Measurements from ENCODE around the gene DPRX.
"Not testable (repeated sequence)": the region's sequence is repeated elsewhere in the genome, so short reads cannot be mapped to it uniquely, and the experiment has no call there.

Gene DPRX

DNA sequence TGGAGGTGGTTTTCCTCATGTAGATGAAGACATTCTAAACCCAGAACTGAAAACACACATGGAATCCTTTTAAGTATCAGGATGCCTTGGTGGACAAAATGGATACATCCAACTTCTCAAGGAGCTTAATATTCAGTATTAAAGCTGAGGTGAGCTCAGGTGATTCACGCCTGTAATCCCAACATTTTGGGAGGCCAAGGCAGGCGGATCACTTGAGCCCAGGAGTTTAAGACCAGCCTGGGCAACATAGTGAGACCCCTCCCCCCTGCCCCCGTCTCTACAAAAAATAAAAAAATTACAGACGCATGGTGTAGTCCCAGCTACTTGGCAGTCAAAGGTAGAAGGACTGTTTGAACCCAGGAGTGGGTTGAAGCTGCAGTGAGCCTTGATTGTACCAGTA is 28.8 kb downstream of the DPRX start:
- no peaks in the 10 kb centered on the region for H3K4me1 ChIP-seq (ENCODE audit: control insufficient read depth in 2 of 2, insufficient read depth in 2 of 2, low read length in 2 of 2)
- H3K36me3 ChIP-seq (ENCODE audit: control insufficient read depth in 2 of 2, insufficient read depth in 2 of 2, low read length in 2 of 2) = no peaks in the 10 kb centered on the region
- H3K27me3 ChIP-seq (ENCODE audit: control insufficient read depth in 2 of 2, insufficient read depth in 2 of 2, low read length in 2 of 2) = no peaks in the 10 kb centered on the region
- no peaks in the 10 kb centered on the region for H3K9me3 ChIP-seq (ENCODE audit: control insufficient read depth in 2 of 2, low read length in 2 of 2)
- H3K9ac ChIP-seq (ENCODE audit: low read depth in 1 of 2, low read length in 2 of 2) = no peak overlapping the region
- H3K27ac ChIP-seq (ENCODE audit: low read depth in 2 of 2, low read length in 2 of 2) = no peak overlapping the region
- no peak overlapping the region for H3K4me3 ChIP-seq (ENCODE audit: low read length in 2 of 2)

GRCh38 chr19:53662209-53662608 is 30.4 kb downstream of the DPRX start:
- Histone ChIP-seq H3K4me3 (ENCODE audit: low read length in 2 of 2) (no peak overlapping the region), H3K9ac (ENCODE audit: low read depth in 1 of 2, low read length in 2 of 2) (no peak overlapping the region), H3K27ac (ENCODE audit: low read depth in 2 of 2, low read length in 2 of 2) (no peak overlapping the region), H3K4me1 (ENCODE audit: control insufficient read depth in 2 of 2, insufficient read depth in 2 of 2, low read length in 2 of 2) (no peaks in the 10 kb centered on the region), H3K36me3 (ENCODE audit: control insufficient read depth in 2 of 2, insufficient read depth in 2 of 2, low read length in 2 of 2) (no peaks in the 10 kb centered on the region), H3K27me3 (ENCODE audit: control insufficient read depth in 2 of 2, insufficient read depth in 2 of 2, low read length in 2 of 2) (no peaks in the 10 kb centered on the region), H3K9me3 (ENCODE audit: control insufficient read depth in 2 of 2, low read length in 2 of 2) (no peaks in the 10 kb centered on the region)

DNA sequence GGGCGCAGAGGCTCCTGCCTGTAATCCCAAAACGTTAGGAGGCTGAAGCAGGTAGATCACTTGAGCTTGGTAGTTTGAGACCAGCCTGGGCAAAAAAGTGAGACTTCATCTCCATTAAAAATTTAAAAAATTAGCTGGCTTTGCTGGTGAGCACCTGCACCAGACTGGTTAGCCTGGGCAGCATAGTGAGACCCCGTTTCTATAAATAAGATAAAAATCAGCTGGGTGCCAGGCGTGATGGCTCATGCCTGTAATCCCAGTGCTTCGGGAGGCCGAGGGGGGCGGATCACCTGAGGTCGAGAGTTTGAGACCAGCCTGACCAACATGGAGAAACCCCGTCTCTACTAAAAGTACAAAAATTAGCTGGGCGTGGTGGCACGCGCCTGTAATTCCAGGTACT is 32.4 kb downstream of the DPRX start:
- H3K4me1 ChIP-seq (ENCODE audit: control insufficient read depth in 2 of 2, insufficient read depth in 2 of 2, low read length in 2 of 2) = no peaks in the 10 kb centered on the region
- no peak overlapping the region for H3K4me3 ChIP-seq (ENCODE audit: low read length in 2 of 2)
- no peaks in the 10 kb centered on the region for H3K27me3 ChIP-seq (ENCODE audit: control insufficient read depth in 2 of 2, insufficient read depth in 2 of 2, low read length in 2 of 2)
- H3K27ac ChIP-seq (ENCODE audit: low read depth in 2 of 2, low read length in 2 of 2) = no peak overlapping the region
- no peak overlapping the region for H3K9ac ChIP-seq (ENCODE audit: low read depth in 1 of 2, low read length in 2 of 2)
- H3K9me3 ChIP-seq (ENCODE audit: control insufficient read depth in 2 of 2, low read length in 2 of 2) = no peaks in the 10 kb centered on the region
- no peaks in the 10 kb centered on the region for H3K36me3 ChIP-seq (ENCODE audit: control insufficient read depth in 2 of 2, insufficient read depth in 2 of 2, low read length in 2 of 2)

DNA sequence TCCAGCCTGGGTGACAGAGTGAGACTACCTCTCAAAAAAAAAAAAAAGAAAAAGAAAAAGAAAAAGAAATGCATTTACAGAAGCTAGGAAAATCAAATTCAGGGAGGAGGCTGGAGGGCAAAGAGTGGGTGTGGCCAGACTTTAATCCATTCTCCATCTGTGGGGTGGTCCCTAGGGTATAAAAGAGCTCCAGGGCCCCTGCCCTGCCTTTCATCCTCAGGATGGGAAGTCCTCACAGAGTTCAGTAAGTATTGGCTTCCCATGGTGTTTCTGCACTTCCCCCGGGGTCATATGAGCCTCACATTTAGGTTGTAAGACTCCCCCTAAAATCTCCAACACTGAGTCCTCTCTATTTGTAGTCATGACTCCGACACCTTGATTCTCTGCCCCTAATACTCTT is 33.0 kb downstream of the DPRX start:
- Histone ChIP-seq H3K27ac (ENCODE audit: low read depth in 2 of 2, low read length in 2 of 2) (no peak overlapping the region), H3K36me3 (ENCODE audit: control insufficient read depth in 2 of 2, insufficient read depth in 2 of 2, low read length in 2 of 2) (no peaks in the 10 kb centered on the region), H3K9ac (ENCODE audit: low read depth in 1 of 2, low read length in 2 of 2) (no peak overlapping the region), H3K9me3 (ENCODE audit: control insufficient read depth in 2 of 2, low read length in 2 of 2) (no peaks in the 10 kb centered on the region), H3K4me1 (ENCODE audit: control insufficient read depth in 2 of 2, insufficient read depth in 2 of 2, low read length in 2 of 2) (no peaks in the 10 kb centered on the region), H3K4me3 (ENCODE audit: low read length in 2 of 2) (no peak overlapping the region), H3K27me3 (ENCODE audit: control insufficient read depth in 2 of 2, insufficient read depth in 2 of 2, low read length in 2 of 2) (no peaks in the 10 kb centered on the region)

DNA sequence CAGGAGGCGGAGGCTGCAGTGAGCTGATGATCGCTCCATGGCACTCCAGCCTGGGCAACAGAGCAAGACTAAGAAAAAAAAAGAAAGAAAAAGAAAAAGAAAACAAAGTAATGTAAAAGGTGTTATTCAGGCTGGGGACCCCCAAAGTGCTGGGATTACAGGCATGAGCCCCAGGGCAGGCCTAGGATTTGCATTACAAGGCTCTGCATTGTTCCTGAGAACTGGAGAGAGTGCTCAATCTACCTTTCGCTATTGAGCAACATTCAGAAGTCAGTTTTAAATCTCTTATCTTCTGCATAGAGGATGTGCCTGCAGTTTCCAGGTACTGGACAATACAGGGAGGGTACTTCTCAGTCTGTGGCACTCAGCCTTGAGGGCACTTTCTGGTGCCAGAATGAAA is 34.5 kb downstream of the DPRX start:
- not testable (repeated sequence) for H3K27ac ChIP-seq (ENCODE audit: low read depth in 2 of 2, low read length in 2 of 2); H3K36me3 ChIP-seq (ENCODE audit: control insufficient read depth in 2 of 2, insufficient read depth in 2 of 2, low read length in 2 of 2); H3K4me1 ChIP-seq (ENCODE audit: control insufficient read depth in 2 of 2, insufficient read depth in 2 of 2, low read length in 2 of 2); H3K27me3 ChIP-seq (ENCODE audit: control insufficient read depth in 2 of 2, insufficient read depth in 2 of 2, low read length in 2 of 2); H3K4me3 ChIP-seq (ENCODE audit: low read length in 2 of 2); H3K9me3 ChIP-seq (ENCODE audit: control insufficient read depth in 2 of 2, low read length in 2 of 2); H3K9ac ChIP-seq (ENCODE audit: low read depth in 1 of 2, low read length in 2 of 2)

DNA sequence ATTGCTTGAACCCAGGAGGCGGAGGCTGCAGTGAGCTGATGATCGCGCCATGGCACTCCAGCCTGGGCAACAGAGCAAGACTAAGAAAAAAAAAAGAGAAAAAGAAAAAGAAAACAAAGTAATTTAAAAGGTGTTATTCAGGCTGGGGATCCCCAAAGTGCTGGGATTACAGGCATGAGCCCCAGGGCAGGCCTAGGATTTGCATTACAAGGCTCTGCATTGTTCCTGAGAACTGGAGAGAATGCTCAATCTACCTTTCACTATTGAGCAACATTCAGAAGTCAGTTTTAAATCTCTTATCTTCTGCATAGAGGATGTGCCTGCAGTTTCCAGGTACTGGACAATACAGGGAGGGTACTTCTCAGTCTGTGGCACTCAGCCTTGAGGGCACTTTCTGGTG is 37.0 kb downstream of the DPRX start:
- not testable (repeated sequence) for H3K4me1 ChIP-seq (ENCODE audit: control insufficient read depth in 2 of 2, insufficient read depth in 2 of 2, low read length in 2 of 2); H3K27me3 ChIP-seq (ENCODE audit: control insufficient read depth in 2 of 2, insufficient read depth in 2 of 2, low read length in 2 of 2)

DNA sequence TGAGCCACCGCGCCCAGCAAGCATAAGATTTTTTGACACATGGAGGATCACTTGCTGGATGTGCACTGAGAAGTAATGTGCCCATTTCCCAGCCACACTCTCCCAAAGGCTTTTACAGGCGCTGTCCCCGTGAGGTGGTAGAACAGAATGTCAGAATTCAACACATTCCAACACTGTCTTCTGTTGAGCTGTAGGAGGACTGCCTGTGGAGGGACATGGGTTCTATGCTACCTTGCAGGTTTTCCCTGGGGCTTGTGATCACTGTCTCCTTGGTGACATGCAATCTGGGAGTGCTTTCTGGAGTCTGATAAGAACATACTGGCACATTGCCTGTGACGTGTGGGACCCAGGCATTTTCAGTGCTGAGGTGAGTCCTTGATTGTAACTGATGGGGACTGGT is 38.5 kb downstream of the DPRX start:
- H3K36me3 ChIP-seq (ENCODE audit: control insufficient read depth in 2 of 2, insufficient read depth in 2 of 2, low read length in 2 of 2) = no peaks in the 10 kb centered on the region
- H3K4me3 ChIP-seq (ENCODE audit: low read length in 2 of 2) = no peak overlapping the region
- no peak overlapping the region for H3K9ac ChIP-seq (ENCODE audit: low read depth in 1 of 2, low read length in 2 of 2)
- H3K27ac ChIP-seq (ENCODE audit: low read depth in 2 of 2, low read length in 2 of 2) = no peak overlapping the region
- H3K27me3 ChIP-seq (ENCODE audit: control insufficient read depth in 2 of 2, insufficient read depth in 2 of 2, low read length in 2 of 2) = no peaks in the 10 kb centered on the region
- no peaks in the 10 kb centered on the region for H3K4me1 ChIP-seq (ENCODE audit: control insufficient read depth in 2 of 2, insufficient read depth in 2 of 2, low read length in 2 of 2)
- H3K9me3 ChIP-seq (ENCODE audit: control insufficient read depth in 2 of 2, low read length in 2 of 2) = no peaks in the 10 kb centered on the region

More for the DNA sequence above, 37.0 kb downstream of the DPRX start:
- not testable (repeated sequence) for H3K4me3 ChIP-seq (ENCODE audit: low read length in 2 of 2); H3K9me3 ChIP-seq (ENCODE audit: control insufficient read depth in 2 of 2, low read length in 2 of 2); H3K36me3 ChIP-seq (ENCODE audit: control insufficient read depth in 2 of 2, insufficient read depth in 2 of 2, low read length in 2 of 2); H3K9ac ChIP-seq (ENCODE audit: low read depth in 1 of 2, low read length in 2 of 2); H3K27ac ChIP-seq (ENCODE audit: low read depth in 2 of 2, low read length in 2 of 2)

GRCh38 chr19:53671663-53672062 is 39.9 kb downstream of the DPRX start:
- Histone ChIP-seq H3K9me3 (ENCODE audit: control insufficient read depth in 2 of 2, low read length in 2 of 2) (no peaks in the 10 kb centered on the region), H3K27me3 (ENCODE audit: control insufficient read depth in 2 of 2, insufficient read depth in 2 of 2, low read length in 2 of 2) (no peaks in the 10 kb centered on the region), H3K27ac (ENCODE audit: low read depth in 2 of 2, low read length in 2 of 2) (no peak overlapping the region), H3K36me3 (ENCODE audit: control insufficient read depth in 2 of 2, insufficient read depth in 2 of 2, low read length in 2 of 2) (no peaks in the 10 kb centered on the region), H3K4me1 (ENCODE audit: control insufficient read depth in 2 of 2, insufficient read depth in 2 of 2, low read length in 2 of 2) (no peaks in the 10 kb centered on the region), H3K9ac (ENCODE audit: low read depth in 1 of 2, low read length in 2 of 2) (no peak overlapping the region), H3K4me3 (ENCODE audit: low read length in 2 of 2) (no peak overlapping the region)
